AG04450 (cell line): ENCODE results near the gene ADGRE1. TPM values are rescaled to one million over a fixed set of nuclear protein-coding genes. Genes with fewer than 3 reads are reported as not detected.

ENCODE experiments used
- CTCF ChIA-PET: fragments of 300-600, 350-600 bp; formaldehyde crosslinking; extraction: SDS; loops from one replicate; lab custom pipeline; 2022; ENCODE audit warnings: antibody characterized with exemption, inconsistent platforms; lab: Charles Lee
- POLR2A ChIA-PET: fragments of 350-600 bp; formaldehyde crosslinking; extraction: SDS; loops from one replicate; lab custom pipeline; 2021; ENCODE audit warnings: antibody characterized with exemption, inconsistent platforms; lab: Yijun Ruan, JAX
- DNase-seq: peaks from one replicate; pipeline ENCODE4 v3.0.0-alpha.2; 2011; ENCODE audit warnings: low read depth, low spot score
- H3K27ac ChIP-seq: one replicate; pipeline ENCODE4 v1.5.1; 2012; ENCODE audit warnings: low read depth, low read length, control low read depth
- H3K27me3 ChIP-seq: one replicate; pipeline ENCODE4 v1.6.0; 2012; ENCODE audit warnings: low read length; ENCODE audit not compliant: control insufficient read depth, insufficient read depth
- H3K4me3 ChIP-seq: 2 replicates; pipeline ENCODE4 v1.5.1; 2011; ENCODE audit warnings: mild to moderate bottlenecking, low read depth, low read length, control low read depth
- H3K9me3 ChIP-seq: 2 replicates; pipeline ENCODE4 v1.5.1; 2012; ENCODE audit warnings: low read length; ENCODE audit not compliant: control insufficient read depth, insufficient read depth
- polyA plus RNA-seq: library from polyadenylated mRNA; depleted of rRNA; stranded (reverse); fragments of >200 nt; gene quantifications from 2 replicates; pipeline ENCODE4 v1.2.3, GENCODE V29; 2011
- TF ChIP-seq, protein P1 (sequence below): IDR thresholded peaks from 2 replicates; pipeline ENCODE4 v1.5.1; 2011; ENCODE audit warnings: low read depth, low read length, control low read depth, inconsistent platforms

Gene ADGRE1
- polyA plus RNA-seq, 1 experiment, result not detected

DNA sequence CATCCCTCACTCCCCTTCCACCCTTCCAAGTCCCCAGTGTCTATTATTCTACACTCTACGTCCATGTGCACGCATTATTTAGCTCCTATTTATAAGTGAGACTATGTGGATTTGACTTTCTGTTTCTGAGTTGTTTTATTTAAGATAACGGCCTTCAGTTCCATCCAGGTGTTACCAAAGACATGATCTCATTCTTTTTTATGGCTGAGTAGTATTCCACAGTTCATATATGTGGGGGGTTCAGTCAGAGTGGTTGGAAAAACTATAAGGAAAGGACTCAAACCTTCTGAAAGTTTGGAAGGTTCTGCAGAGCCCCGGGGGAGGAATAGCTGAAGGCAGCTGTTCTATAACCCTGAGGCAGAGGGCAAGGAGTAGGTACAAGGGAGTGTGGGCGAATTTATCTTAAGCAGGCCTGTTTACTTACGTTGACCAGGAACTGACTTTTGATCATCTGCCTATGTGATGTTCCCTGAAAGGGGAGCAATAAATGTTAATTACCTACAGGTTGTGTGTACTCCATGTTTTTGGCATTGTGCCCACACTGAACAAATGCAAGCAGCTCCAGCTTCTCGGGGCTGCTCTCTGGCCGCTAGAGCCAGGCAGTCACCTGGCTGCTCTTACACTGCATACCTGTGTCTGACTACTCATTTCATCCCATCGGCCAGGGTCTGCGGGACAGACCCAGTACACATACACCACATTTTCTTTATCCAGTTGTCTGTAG lies 13.5 kb upstream of the ADGRE1 start:
- TF ChIP-seq, protein P1, sequence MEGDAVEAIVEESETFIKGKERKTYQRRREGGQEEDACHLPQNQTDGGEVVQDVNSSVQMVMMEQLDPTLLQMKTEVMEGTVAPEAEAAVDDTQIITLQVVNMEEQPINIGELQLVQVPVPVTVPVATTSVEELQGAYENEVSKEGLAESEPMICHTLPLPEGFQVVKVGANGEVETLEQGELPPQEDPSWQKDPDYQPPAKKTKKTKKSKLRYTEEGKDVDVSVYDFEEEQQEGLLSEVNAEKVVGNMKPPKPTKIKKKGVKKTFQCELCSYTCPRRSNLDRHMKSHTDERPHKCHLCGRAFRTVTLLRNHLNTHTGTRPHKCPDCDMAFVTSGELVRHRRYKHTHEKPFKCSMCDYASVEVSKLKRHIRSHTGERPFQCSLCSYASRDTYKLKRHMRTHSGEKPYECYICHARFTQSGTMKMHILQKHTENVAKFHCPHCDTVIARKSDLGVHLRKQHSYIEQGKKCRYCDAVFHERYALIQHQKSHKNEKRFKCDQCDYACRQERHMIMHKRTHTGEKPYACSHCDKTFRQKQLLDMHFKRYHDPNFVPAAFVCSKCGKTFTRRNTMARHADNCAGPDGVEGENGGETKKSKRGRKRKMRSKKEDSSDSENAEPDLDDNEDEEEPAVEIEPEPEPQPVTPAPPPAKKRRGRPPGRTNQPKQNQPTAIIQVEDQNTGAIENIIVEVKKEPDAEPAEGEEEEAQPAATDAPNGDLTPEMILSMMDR, result no peak
- POLR2A ChIA-PET, result no interaction called here
- CTCF ChIA-PET, result interaction anchor here (1.2 kb wide), 1 partner anchor 10 kb away, joined by 7 read pairs; no protein-coding TSS in a partner anchor
- H3K27ac ChIP-seq, result no peak overlapping the region
- no peak for DNase-seq
- H3K4me3 ChIP-seq, result no peak overlapping the region
- H3K27me3 ChIP-seq, result no peaks in the 10 kb centered on the region
- peaks cover 10% of the 10 kb centered on the region for H3K9me3 ChIP-seq

DNA sequence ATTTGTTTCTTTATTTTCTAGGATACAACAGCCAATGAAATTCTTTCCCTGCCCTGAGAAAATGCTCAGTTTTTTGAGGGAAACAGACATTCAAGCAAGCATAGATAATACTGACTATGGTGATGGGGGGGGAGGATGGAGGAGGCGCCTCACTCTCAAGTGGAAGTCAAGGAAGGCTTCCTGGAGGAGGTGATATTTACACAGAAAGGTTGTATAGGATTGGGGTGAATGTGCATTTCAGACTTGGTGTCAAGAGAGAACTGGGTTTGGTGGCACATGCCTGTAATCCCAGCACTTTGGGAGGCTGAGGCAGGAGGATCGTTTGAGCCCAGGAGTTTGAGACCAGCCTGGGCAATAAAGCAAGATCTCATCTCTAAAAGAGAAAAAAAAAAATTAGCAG lies 12.2 kb upstream of the ADGRE1 start:
- CTCF ChIA-PET, result no interaction called here
- Histone ChIP-seq H3K27me3 (no peaks in the 10 kb centered on the region), H3K4me3 (no peak overlapping the region), H3K9me3 (peaks cover 14% of the 10 kb centered on the region), H3K27ac (no peak overlapping the region)
- TF ChIP-seq, protein P1, result no peak
- POLR2A ChIA-PET, result no interaction called here
- DNase-seq, result no peak

DNA sequence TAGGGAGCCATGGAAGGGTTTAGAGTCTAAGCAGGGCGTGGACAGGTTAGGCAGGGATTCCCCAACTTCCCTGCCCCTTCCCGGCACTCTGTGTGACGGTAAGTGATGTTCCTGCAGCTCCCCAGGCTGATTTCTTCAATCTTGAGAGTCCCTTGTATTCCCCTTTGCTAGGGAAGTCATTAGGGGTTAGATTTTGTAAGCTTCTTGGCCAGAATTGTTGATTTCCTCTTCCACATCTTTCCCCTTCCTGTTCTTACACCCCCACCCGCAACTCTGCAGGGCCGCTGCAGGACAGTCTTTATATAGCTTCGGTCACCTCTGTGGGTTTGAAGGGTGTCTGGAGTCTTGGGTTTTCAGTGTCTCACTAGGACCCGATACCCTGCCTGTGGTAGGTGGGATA lies 10.6 kb upstream of the ADGRE1 start:
- Histone ChIP-seq H3K4me3 (no peak overlapping the region), H3K9me3 (peaks cover 14% of the 10 kb centered on the region), H3K27me3 (no peaks in the 10 kb centered on the region), H3K27ac (no peak overlapping the region)
- TF ChIP-seq, protein P1, result no peak
- no peak for DNase-seq
- CTCF ChIA-PET, result no interaction called here
- POLR2A ChIA-PET, result no interaction called here

DNA sequence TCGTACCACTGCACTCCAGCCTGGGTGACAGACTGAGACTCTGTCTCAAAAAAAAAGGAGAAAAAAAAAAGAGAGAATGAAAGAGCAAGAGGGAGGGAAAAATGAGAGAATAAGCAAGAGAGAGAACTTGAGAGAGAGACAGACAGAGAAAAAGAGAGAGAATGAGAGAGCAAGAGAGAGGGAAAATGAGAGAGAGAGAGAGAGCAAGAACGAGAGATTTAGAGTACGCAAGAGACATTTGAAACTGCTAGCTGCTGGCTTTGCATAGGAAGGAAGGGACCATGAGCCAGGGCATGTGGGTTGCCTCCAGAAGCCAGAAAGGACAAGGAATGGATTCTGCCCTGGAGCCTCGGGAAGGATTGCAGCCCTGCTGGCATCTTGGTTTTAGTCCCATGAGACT lies 9.6 kb upstream of the ADGRE1 start:
- TF ChIP-seq, protein P1, result no peak
- no peak for DNase-seq
- POLR2A ChIA-PET, result no interaction called here
- Histone ChIP-seq H3K4me3 (no peak overlapping the region), H3K9me3 (peaks cover 14% of the 10 kb centered on the region), H3K27ac (no peak overlapping the region), H3K27me3 (no peaks in the 10 kb centered on the region)
- CTCF ChIA-PET, result interaction anchor here (1.6 kb wide), 1 partner anchor 14 kb away, joined by 7 read pairs; no protein-coding TSS in a partner anchor

DNA sequence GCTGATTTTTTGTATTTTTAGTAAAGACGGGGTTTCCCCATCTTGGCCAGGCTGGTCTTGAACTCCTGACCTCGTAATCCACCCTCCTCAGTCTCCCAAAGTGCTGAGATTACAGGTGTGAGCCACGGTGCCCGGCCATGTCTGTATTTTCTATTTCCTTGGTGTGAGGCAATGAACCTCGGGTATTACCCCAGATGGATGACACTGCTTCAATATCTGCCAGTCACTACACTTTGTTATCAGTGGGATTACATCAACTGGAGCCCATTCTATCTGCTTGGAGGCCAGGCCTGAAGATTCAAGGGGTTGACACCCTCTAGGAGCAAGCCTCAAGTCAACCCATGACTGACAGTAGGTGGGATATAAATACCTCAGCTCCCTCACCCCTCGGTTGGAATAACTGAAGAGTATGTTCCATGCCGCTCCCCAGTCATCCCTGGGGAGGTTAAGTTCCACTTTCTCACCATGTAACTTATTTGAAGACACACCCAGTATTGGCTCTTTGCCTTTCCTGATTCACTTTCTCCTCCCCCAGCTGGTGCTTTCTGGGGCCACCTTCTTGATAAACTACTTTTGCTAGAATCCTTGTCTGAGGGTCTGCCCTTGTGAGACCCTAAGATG lies 992 bp upstream of the ADGRE1 start:
- CTCF ChIA-PET, result no interaction called here

More for the DNA sequence above, 992 bp upstream of the ADGRE1 start:
- POLR2A ChIA-PET, result no interaction called here
- TF ChIP-seq, protein P1, result no peak
- Histone ChIP-seq H3K27ac (no peak overlapping the region), H3K27me3 (no peaks in the 10 kb centered on the region), H3K4me3 (no peak overlapping the region), H3K9me3 (peaks cover 6% of the 10 kb centered on the region)
- no peak for DNase-seq
